Measurements from ENCODE around the gene PPP6R3. TPM values are rescaled to one million over a fixed set of nuclear protein-coding genes. Genes with fewer than 3 reads are reported as not detected.

PPP6R3 gene
- total RNA-seq, 4 donors from 2014 or later, result 104 to 169 (median 118) TPM

GRCh38 chr11:68609761-68610160, 149.2 kb downstream of the PPP6R3 start:
- TF ChIP-seq CTCF (IDR thresholded peaks at IDR 0.05; ENCODE audit: low read depth), result no peak

DNA sequence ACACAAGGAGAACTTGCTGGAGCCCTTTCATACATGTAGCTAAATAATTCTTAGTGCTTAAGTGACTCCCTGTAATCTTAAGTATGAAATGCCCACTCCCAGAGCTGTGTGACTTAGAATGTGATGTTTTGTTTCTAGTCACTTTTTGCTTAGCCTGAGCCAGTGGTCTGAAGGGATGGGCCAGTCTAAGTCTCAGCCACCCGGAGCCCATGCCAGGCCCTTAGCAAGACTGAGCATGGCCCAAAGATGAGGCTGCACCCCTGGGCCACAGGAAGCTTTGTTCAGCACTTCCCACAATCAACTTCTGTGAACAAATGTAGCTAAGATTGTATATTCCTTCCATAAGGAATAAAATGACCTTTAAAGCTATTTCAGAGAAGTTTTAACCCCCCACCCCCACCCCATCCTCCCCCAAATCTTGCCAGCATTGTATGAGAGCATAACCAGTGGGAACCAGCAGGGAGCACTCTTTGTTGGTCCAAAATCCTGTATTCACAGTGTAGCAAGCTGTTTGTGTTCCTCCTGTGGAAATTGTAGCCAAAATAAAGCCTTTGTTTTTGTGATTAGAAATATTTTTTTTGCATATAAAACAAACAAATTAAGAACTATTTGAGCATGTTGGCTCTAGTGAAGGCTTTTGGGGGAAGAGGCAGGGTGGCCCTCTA, 150.0 kb downstream of the PPP6R3 start:
- TF ChIP-seq CTCF (IDR thresholded peaks at IDR 0.05; ENCODE audit: low read depth), result no peak

DNA sequence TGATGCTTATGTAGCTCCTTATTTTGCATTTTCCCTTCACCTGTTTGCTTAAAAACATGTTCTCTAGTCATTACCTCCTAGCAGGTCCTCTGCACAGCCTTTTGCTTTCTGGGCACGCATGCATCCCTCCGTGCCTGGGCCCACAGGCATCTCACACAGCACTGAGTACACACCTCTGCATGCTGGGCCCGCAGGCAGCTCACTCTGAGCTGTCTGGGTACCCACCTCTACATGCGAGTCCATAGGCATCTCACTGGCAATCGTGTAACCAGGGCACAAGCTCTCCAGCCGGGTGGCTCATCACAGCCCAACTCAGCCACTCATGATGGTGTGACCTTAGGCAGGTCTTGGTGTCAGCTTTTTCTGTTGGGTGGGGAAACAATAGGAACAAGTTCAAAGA, 155.1 kb downstream of the PPP6R3 start:
- TF ChIP-seq CTCF (IDR thresholded peaks at IDR 0.05; ENCODE audit: low read depth), result no peak

DNA sequence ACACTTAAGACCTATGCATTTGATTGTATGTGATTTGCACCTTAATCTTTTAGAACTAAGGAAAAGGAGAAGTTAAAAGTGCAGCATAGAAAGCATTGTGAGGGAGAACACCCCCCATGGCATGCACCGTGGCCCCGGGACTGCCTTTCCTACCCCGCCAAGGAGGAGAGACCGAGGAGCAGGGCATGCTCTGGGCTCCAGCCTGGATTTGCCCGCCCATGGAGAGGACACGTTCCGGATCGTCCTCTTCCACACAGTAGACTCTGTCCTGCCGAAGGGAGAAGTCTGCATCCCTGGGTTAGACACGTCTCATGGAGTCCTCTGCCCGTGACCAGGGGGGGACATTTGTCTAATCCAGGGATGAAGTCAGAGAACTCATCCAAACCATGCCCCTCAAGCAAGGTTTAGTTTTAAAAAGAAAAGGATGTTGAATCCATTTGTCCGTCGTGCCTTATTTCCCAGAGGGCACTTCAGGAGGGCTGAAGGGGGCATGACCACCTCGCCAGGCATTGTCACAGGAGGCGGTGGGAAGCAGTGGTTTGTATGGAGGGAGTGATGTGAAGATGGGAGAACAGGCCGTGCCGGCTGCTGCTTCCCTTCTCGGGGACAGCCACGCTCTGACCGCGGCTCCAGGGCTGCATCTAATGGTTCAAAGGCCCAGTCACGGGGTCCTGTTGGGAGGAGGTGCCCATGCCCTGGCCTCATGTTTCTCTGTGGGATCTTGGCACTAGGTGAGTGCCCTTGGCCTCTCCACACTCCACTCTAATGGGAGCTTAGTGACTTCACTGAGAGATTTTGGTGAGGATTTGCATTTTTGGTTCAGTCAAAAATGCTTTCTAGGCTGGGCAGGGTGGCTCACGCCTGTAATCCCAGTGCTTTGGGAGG, 157.6 kb downstream of the PPP6R3 start:
- no peak for TF ChIP-seq CTCF (IDR thresholded peaks at IDR 0.05; ENCODE audit: low read depth)

DNA sequence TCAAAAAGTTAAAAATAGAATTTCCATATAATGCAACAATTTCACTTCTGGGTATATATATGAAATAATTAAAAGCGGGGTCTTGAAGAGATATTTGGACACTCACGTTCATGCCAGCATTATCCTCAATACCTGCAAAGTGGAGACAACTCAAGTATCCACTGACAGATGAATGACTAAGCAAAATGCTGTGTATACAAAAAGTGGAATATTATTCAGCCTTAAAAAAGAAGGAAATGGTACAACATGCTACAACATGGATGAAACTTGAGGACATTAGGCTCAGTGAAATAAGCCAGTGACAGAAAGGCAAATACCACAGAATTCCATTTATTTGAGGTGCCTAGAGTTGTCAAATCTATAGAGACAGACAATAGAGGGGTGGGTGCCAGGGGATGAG, 161.3 kb downstream of the PPP6R3 start:
- TF ChIP-seq CTCF (IDR thresholded peaks at IDR 0.05; ENCODE audit: low read depth), result no peak

GRCh38 chr11:68632802-68633201, 172.2 kb downstream of the PPP6R3 start:
- no peak for TF ChIP-seq CTCF (IDR thresholded peaks at IDR 0.05; ENCODE audit: low read depth)

- no peak for TF ChIP-seq CTCF (IDR thresholded peaks at IDR 0.05; ENCODE audit: low read depth)
These were observed 181.3 kb downstream of the PPP6R3 start for GRCh38 chr11:68641880-68642279.
